PC-3 (cell line): ENCODE measurements around the gene TRIB2. TPM values are rescaled to one million over a fixed set of nuclear protein-coding genes. Genes with fewer than 3 reads are reported as not detected.

Experiments used
- ATAC-seq: fragments of 200-7000 bp; cut with Tn5 transposase; 2 replicates; pipeline ENCODE4 v1.9.1; 2020; ENCODE audit warnings: mild to moderate bottlenecking, moderate library complexity
- BruUV-seq: library from RNA; stranded (reverse); fragments of 400-500 nt; replicated peaks from 2 replicates; lab custom pipeline; 2021; lab: Mats Ljungman, UMichigan
- CTCF ChIA-PET: fragments of 300-600 bp; sonication (Branson Sonifier 250); formaldehyde crosslinking; loops from one replicate; lab custom pipeline; 2022; ENCODE audit warnings: antibody characterized with exemption; lab: Charles Lee
- POLR2A ChIA-PET: fragments of 300-600 bp; sonication (Branson Sonifier 250); formaldehyde crosslinking; loops from one replicate; lab custom pipeline; 2022; ENCODE audit warnings: antibody characterized with exemption; ENCODE audit not compliant: unreplicated experiment; lab: Charles Lee
- DNase-seq: peaks from one replicate; pipeline ENCODE4 v3.0.0-alpha.2; 2015
- H2AFZ ChIP-seq: fragments of 300-600 bp; sonication (generic); 2 replicates; pipeline ENCODE4 v1.6.0; 2016; ENCODE audit warnings: antibody characterized with exemption, low read length
- H3F3A ChIP-seq: fragments of 300-600 bp; sonication (generic); one replicate; pipeline ENCODE4 v1.6.0; 2017; ENCODE audit warnings: antibody characterized with exemption, low read length, control low read depth, mild to moderate bottlenecking; ENCODE audit not compliant: unreplicated experiment
- H3K27ac ChIP-seq: fragments of 300-600 bp; sonication (generic); 2 replicates; pipeline ENCODE4 v1.5.1; 2016; ENCODE audit warnings: mild to moderate bottlenecking, low read length
- H3K27me3 ChIP-seq: fragments of 300-600 bp; sonication (generic); 2 replicates; pipeline ENCODE4 v1.6.1; 2016; ENCODE audit warnings: low read length, mixed read lengths
- H3K36me3 ChIP-seq: fragments of 300-600 bp; sonication (generic); 2 replicates; pipeline ENCODE4 v1.6.1; 2016; ENCODE audit warnings: low read depth, mixed run types, low read length, mixed read lengths
- H3K4me1 ChIP-seq: fragments of 300-600 bp; sonication (generic); 2 replicates; pipeline ENCODE4 v1.5.1; 2016; ENCODE audit warnings: low read length; ENCODE audit not compliant: insufficient read depth
- H3K4me2 ChIP-seq: fragments of 300-600 bp; sonication (generic); 2 replicates; pipeline ENCODE4 v1.6.0; 2016; ENCODE audit warnings: low read length
- H3K4me3 ChIP-seq: fragments of 300-600 bp; sonication (generic); 2 replicates; pipeline ENCODE4 v1.5.1; 2016; ENCODE audit warnings: mild to moderate bottlenecking, low read length, mixed read lengths
- H3K79me2 ChIP-seq: fragments of 300-600 bp; sonication (generic); 2 replicates; pipeline ENCODE4 v1.6.1; 2017; ENCODE audit warnings: low read length, mixed read lengths
- H3K9ac ChIP-seq: fragments of 300-600 bp; sonication (generic); 2 replicates; pipeline ENCODE4 v1.6.0; 2016; ENCODE audit warnings: mild to moderate bottlenecking, low read length
- H3K9me2 ChIP-seq: fragments of 300-600 bp; sonication (generic); replicated peaks from 2 replicates; pipeline ENCODE4 v1.6.1; 2016; ENCODE audit warnings: mixed run types, low read length, mixed read lengths
- H3K9me3 ChIP-seq: fragments of 300-600 bp; sonication (generic); 2 replicates; pipeline ENCODE4 v1.6.1; 2016; ENCODE audit warnings: low read length, mixed read lengths
- H4K20me1 ChIP-seq: fragments of 300-600 bp; sonication (generic); 2 replicates; pipeline ENCODE4 v1.6.1; 2016; ENCODE audit warnings: low read length, mixed read lengths
- CTCF ChIP-seq: fragments of 300-600 bp; sonication (generic); conservative IDR thresholded peaks from 2 replicates; pipeline ENCODE4 v1.5.1; 2017; ENCODE audit warnings: antibody characterized with exemption, low read depth, mild to moderate bottlenecking, low read length
- EZH2 ChIP-seq: fragments of 300-600 bp; sonication (generic); IDR thresholded peaks from one replicate; pipeline ENCODE4 v1.6.1; 2017; ENCODE audit warnings: antibody characterized with exemption, mild to moderate bottlenecking, low read length; ENCODE audit not compliant: unreplicated experiment
- EZH2phosphoT487 ChIP-seq: fragments of 300-600 bp; sonication (generic); IDR thresholded peaks from 2 replicates; pipeline ENCODE4 v1.6.1; 2018; ENCODE audit warnings: mild to moderate bottlenecking, antibody characterized with exemption, low read length, borderline replicate concordance
- intact Hi-C: fragments of 100-400 bp; cut with micrococcal nuclease; formaldehyde crosslinking; loops from 2 replicates; pipeline ENCODE4 v1.9.0; 2023
- total RNA-seq: library from RNA; depleted of rRNA; stranded (reverse); fragments of >200 nt; gene quantifications from 2 replicates; pipeline ENCODE4 v1.2.3, GENCODE V29; 2014

The TRIB2 gene
- total RNA-seq, 1 experiment from 2014 or later, result 35.2 TPM

- H3K9ac ChIP-seq, result no peak overlapping the region
- TF ChIP-seq EZH2, result no peak
- TF ChIP-seq CTCF, result no peak
- TF ChIP-seq EZH2phosphoT487, result no peak
- intact Hi-C loops, result no loop called here
- H2AFZ ChIP-seq, result no peak overlapping the region
- no peak overlapping the region for H3K4me3 ChIP-seq
- no peaks in the 10 kb centered on the region for H3K9me3 ChIP-seq
- ChIA-PET CTCF (no interaction called here), POLR2A (no interaction called here)
- no peaks in the 10 kb centered on the region for H3F3A ChIP-seq
- 0 out of 2 replicates have a peak, but pooled peaks cover 13% of the 10 kb centered on the region for H3K27me3 ChIP-seq
- H3K9me2 ChIP-seq, result no peaks in the 10 kb centered on the region
- H3K36me3 ChIP-seq, result no peaks in the 10 kb centered on the region
- no peak overlapping the region for H3K4me2 ChIP-seq
- no peaks in the 10 kb centered on the region for H4K20me1 ChIP-seq
- no peak for ATAC-seq
- no peaks in the 10 kb centered on the region for H3K79me2 ChIP-seq
- H3K27ac ChIP-seq, result no peak overlapping the region
- no peaks in the 10 kb centered on the region for H3K4me1 ChIP-seq
- no TSS peak for BruUV-seq
- no peak for DNase-seq
These were observed 49.7 kb downstream of the TRIB2 start for GRCh38 chr2:12766421-12766879.

DNA sequence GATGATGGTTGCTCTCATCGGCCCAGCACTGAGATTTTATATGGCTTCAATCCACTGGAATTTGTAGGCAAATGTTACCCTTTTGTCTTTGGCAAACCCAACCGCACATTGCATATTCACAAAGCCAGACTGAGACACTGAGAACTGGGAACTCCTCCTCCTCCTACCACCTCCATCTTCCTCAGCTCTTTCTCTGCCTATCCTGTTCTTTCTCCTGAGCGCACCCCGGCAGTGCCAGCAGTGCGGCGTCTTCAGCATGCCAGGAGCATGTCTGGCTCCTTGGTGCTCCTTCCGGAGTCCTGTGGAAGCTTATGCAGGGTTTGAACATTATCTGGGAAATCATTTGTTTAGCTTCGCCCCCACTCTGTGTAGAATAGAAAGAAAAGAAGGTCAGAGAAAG, 50.8 kb downstream of the TRIB2 start:
- Histone ChIP-seq H3K9me3 (no peaks in the 10 kb centered on the region), H3K27ac (no peak overlapping the region), H3K4me1 (no peaks in the 10 kb centered on the region), H2AFZ (no peak overlapping the region), H3K27me3 (0 out of 2 replicates have a peak, but pooled peaks cover 13% of the 10 kb centered on the region), H3K36me3 (no peaks in the 10 kb centered on the region), H3K9ac (no peak overlapping the region), H3K9me2 (no peaks in the 10 kb centered on the region), H4K20me1 (no peaks in the 10 kb centered on the region), H3F3A (no peaks in the 10 kb centered on the region), H3K79me2 (no peaks in the 10 kb centered on the region), H3K4me3 (no peak overlapping the region), H3K4me2 (no peak overlapping the region)
- no TSS peak for BruUV-seq
- ChIA-PET POLR2A (no interaction called here), CTCF (no interaction called here)
- no peak for TF ChIP-seq EZH2phosphoT487
- TF ChIP-seq EZH2, result no peak
- TF ChIP-seq CTCF, result no peak
- ATAC-seq, result no peak
- no peak for DNase-seq
- intact Hi-C loops, result no loop called here

DNA sequence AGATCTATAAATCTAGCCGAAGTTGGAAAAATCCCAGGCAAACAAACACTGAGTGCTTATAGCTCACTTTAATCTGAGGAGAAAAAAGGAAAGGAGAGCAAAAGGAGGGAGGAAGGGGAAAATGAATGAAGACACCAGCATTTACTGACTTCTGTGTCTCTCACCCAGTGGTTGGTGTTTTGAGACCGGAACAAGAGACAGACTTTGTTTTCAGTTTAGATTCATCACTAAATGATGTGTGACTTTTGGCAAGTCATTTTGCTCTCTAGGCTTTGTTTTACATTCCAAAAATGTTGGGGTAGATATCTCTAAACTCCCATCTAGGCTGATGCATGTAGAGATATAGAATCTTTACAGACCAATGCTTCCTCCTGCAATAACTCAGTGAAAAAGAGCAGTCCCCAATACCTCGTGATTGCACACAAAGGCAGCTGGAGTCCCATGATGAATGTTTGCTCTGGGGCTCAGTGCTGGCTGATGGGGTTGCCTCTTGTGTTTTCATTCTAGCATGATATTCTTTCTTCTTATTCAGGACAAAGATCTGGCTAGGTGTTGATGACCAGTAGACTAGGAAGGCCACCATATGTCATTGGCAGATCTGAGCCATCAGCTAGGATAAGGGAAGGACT, 51.4 kb downstream of the TRIB2 start:
- Histone ChIP-seq H3K4me2 (no peak overlapping the region), H3K9me2 (no peaks in the 10 kb centered on the region), H3K9me3 (no peaks in the 10 kb centered on the region), H3K4me1 (no peaks in the 10 kb centered on the region), H3K27me3 (0 out of 2 replicates have a peak, but pooled peaks cover 13% of the 10 kb centered on the region), H2AFZ (no peak overlapping the region), H3K79me2 (no peaks in the 10 kb centered on the region), H3K36me3 (no peaks in the 10 kb centered on the region), H3K27ac (no peak overlapping the region), H3K4me3 (no peak overlapping the region), H3F3A (no peaks in the 10 kb centered on the region), H3K9ac (no peak overlapping the region), H4K20me1 (no peaks in the 10 kb centered on the region)
- TF ChIP-seq EZH2 (no peak), EZH2phosphoT487 (no peak), CTCF (no peak)
- ChIA-PET POLR2A (no interaction called here), CTCF (no interaction called here)
- intact Hi-C loops, result no loop called here
- BruUV-seq, result no TSS peak
- DNase-seq (no peak), ATAC-seq (no peak)
